C4-2B (cell line): ENCODE data around the gene USP14.

Experiments
- H3K27ac ChIP-seq: fragments of 450-650 bp; 2 replicates; pipeline ENCODE4 v1.5.1; 2017
- ZFX ChIP-seq: fragments of 450-650 bp; IDR thresholded peaks from 2 replicates; pipeline ENCODE4 v1.6.1; 2017
- TF ChIP-seq, protein P1 (sequence below): fragments of 450-650 bp; conservative IDR thresholded peaks from 2 replicates; pipeline ENCODE4 v1.5.1; 2017; ENCODE audit warnings: mild to moderate bottlenecking

USP14 gene

DNA sequence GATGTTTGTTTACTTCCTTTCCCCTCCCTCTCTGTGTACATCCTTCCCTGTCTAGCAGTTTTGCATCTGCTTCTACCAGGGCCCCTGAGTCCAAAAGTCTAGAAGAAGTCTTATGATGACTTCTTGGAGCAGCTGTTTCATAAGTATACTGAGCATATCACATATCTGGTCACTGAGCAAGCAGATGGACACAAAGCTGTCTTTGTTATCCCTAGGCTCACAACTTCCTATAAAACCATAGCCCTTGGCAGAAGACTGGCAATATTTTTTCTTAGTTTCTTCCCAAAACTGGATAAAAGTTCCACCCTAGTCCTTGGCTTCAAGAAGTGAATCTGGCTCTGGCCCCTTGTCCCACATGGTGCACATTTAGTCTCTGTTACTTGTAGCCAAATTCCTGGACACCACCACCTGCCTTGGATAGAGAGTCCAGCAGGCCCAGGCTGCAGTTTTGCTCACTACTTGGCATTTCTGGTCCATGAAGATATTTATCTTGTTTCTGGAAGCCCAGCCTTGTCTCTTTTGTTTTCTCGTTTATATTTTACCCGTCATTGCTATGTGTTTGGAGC is 87.0 kb downstream of the USP14 start:
- no peak for TF ChIP-seq ZFX
- TF ChIP-seq, protein P1, sequence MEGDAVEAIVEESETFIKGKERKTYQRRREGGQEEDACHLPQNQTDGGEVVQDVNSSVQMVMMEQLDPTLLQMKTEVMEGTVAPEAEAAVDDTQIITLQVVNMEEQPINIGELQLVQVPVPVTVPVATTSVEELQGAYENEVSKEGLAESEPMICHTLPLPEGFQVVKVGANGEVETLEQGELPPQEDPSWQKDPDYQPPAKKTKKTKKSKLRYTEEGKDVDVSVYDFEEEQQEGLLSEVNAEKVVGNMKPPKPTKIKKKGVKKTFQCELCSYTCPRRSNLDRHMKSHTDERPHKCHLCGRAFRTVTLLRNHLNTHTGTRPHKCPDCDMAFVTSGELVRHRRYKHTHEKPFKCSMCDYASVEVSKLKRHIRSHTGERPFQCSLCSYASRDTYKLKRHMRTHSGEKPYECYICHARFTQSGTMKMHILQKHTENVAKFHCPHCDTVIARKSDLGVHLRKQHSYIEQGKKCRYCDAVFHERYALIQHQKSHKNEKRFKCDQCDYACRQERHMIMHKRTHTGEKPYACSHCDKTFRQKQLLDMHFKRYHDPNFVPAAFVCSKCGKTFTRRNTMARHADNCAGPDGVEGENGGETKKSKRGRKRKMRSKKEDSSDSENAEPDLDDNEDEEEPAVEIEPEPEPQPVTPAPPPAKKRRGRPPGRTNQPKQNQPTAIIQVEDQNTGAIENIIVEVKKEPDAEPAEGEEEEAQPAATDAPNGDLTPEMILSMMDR: no peak
- no peak overlapping the region for H3K27ac ChIP-seq

DNA sequence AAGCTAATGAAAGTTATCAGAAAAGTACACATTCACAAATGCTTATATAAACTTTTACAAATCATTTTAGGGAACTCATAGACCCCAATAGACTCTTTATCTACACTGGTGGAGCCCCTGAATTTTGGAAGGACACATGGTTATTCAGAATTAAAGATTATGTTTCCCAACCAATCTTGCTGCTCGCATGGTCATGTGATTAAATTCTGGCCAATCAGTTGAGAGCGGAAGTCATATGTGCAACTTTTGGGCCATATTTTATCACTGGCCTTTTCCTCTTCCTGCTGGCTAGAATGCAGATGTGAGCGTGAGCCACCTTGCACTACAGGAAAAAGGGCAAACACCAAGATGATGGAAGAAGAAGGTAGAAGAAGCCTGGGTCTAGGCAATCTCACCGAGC is 89.7 kb downstream of the USP14 start:
- no peak for TF ChIP-seq ZFX
- TF ChIP-seq, protein P1: no peak
- H3K27ac ChIP-seq: no peak overlapping the region

- TF ChIP-seq ZFX: no peak
- TF ChIP-seq, protein P1: no peak
- no peak overlapping the region for H3K27ac ChIP-seq
Observed at GRCh38 chr18:250685-251084, 92.3 kb downstream of the USP14 start.

DNA sequence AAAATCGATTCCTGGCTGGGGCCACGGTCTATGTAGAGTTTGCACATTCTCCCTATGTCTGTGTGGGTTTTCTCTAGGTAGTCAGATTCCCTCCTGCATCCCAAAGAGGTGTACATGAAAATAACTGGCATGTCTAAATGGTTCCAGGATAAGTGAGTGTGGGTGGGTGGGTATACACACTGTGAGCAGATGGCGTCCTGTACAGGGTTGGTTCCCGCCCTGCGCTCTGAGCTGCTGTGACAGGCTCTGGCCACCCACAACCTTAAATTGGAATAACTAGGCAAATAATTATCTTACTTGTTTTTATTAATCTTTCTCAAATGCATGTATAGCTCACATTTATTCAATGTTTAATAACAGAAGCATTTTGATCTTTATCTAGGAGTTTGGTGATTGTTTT is 93.2 kb downstream of the USP14 start:
- TF ChIP-seq, protein P1: no peak
- no peak for TF ChIP-seq ZFX
- no peak overlapping the region for H3K27ac ChIP-seq

DNA sequence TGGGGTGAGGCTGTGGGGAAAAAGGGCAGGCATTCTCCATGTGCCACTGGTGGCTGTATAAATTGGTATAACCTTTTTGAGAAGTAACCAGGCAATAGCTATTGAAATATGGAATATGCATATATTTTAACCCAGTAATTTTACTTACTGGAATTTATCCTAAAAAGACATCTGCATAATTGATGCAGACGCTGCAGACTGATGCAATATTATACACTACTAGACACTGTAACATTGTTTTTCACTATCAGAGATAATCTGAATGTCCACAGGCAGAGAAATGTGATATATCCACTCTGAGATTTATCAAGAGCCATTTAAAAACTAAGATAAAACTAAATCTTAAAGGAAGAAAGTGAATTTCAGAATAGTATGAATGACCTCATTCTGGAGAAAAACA is 94.8 kb downstream of the USP14 start:
- H3K27ac ChIP-seq: no peak overlapping the region
- no peak for TF ChIP-seq ZFX
- TF ChIP-seq, protein P1: no peak

GRCh38 chr18:255171-255570 is 96.8 kb downstream of the USP14 start:
- no peak overlapping the region for H3K27ac ChIP-seq
- no peak for TF ChIP-seq ZFX

GRCh38 chr18:260547-260946 is 102.2 kb downstream of the USP14 start:
- no peak overlapping the region for H3K27ac ChIP-seq
- TF ChIP-seq, protein P1: no peak
- TF ChIP-seq ZFX: no peak

- H3K27ac ChIP-seq: no peak overlapping the region
- TF ChIP-seq, protein P1: no peak
- TF ChIP-seq ZFX: no peak
Observed at GRCh38 chr18:261398-262073, 103.2 kb downstream of the USP14 start.
